ENCODE results near the gene CEP162.
A peak's percentile ranks its signal among the peaks of the same experiment; 100 is the strongest.
"Not testable (repeated sequence)": the region's sequence is repeated elsewhere in the genome, so short reads cannot be mapped to it uniquely, and the experiment has no call there.

CEP162 gene

DNA sequence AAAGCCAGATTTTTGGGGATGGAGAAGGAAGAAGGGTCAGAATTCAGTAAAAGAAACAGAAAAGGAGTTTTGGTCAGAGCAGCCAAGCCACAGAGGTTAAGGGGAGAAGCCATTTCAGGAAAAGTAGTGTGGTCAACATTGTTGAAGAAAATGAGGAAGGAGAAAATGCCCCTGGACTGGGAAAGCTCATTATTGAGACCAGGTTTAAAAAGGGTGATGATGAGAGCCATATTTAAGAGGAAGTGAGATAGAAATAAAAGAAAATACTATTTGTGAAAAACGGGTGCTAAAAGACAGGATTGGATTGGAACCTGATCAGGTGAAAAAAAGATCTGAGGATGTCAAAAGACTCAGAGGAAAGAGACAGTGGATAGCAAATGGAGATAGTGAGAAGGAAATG lies 75.8 kb downstream of the CEP162 start:
- DNase-seq (ENCODE audit: low spot score): no peak

DNA sequence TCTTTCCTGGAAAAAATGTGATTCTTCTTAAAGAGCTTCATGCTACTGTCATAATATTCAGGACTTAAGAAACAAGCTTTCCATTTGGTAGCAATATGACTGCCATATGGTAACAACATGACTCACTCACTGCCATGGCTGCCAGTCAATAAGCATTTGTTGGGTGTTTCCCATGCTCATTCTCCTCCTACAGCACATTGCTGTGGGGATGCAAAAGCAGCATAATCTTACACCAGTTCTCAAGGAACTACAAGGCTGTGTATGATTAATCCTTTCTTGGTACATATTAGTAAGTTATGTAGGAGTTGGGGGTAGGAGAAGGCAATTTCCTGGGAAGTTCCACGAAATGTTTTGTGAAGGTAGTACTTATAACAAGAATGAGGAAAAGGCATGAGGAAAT lies 76.7 kb downstream of the CEP162 start:
- no peak for DNase-seq (ENCODE audit: low spot score)

DNA sequence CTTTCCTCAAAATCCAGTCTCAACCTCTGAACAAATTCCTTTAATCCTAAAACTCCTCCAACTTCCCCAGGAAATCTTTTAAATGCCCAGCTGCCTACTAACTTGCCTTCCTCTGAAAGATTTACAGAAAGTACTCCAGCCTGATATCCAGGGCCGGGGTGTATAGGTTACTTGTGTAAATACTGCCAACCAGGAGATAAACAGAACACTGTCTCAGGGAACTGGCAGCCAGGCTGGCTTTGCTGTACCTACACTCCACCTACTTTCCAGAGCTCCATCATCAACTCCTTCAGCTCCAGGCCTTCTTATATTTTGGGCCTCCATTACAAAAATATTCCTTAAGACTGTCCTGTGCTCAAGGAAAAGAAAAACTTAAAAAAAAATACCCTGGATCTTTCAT lies 85.9 kb downstream of the CEP162 start:
- DNase-seq (ENCODE audit: low spot score): no peak

DNA sequence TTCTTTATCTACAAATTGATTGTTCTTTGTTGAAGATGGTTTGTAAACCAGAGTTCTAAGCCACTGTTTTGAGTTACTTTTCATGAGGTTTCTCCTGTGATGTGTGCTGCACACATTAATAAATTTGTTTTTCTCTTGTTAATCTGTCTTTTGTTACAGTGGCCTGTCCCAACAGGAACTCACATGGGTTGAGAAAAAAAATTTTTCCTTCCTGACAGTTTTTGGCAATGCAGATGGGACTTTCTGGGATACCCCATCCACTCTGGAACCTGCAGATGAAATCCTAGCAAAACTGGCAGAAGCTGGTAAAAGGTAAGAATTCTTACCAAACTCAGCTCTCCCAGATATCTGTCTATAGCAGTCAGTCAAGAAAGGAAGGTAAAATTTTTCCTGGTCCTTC lies 88.1 kb downstream of the CEP162 start:
- no peak for DNase-seq (ENCODE audit: low spot score)

DNA sequence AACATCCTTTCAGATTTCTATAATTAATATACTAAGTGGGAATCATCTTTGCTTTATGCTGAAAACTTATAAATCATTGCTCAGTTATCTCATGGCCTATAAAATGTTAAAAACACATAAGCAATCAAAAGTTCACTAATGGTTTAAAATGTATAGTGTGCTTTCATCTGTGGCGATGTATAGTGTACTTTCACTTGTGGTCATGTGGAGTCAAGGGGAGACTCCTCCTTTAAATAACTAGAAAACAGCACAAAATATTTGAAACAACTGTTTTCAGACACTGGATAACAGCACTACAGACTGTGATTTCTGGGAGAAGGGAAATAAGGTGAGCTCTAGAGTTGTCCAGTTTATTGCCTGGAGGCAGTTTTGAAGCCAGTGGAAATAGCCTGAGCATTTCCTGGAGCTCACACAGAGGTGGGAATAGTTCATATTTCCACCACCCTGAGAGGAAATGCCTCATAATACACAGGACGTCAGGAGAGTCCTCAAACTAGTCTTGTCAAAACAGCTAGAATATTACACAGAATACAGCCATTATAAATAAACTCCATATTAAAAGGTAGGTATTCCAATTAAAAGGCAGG lies 89.4 kb downstream of the CEP162 start:
- no peak for DNase-seq (ENCODE audit: low spot score)

DNA sequence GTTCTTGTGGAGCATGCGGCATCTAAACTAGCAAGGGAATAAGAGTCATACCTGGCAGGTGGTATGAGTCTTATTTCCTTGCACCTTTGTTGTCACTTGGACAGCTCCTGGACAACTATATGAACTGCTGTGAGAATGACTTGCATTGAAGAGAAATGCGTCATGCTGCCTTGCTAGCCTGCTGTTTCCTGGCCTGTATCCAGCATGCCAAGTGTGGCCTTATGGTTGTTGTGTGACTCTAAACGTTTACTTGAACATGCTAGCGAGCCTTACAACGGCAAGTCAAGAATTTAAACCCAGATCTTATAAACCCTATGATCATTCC lies 90.4 kb downstream of the CEP162 start:
- no peak for DNase-seq (ENCODE audit: low spot score)

DNA sequence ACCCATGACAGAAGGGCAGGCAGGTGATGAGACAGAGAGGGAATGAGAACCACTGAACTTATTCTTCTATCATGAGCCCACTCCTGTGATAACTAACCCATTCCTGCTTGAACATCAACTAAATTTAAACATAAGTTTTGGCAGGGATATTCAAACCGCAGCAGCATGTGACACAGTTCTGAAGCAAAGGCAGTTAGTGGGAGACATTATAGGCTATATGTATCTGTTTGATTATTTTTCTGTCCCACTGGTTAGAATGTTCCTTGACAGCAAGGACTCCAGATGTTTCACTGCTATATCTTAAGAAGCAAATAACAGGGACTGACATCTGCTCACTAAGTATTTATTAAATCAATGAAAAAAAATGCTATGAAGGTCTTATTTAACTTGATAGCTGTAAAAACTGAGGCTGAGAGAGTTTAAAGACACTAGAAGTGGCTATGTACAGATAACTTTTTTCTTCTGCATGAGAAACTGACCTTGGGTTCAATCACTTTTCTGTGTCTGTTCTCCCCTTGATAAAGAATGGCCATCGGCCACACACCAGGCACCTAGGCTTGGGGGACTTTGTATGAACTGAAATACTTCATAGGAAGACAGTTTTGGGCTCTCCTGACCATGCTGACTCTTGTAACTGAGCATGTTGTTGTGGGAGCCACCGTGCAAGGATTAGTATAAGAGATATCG lies 90.9 kb downstream of the CEP162 start:
- DNase-seq (ENCODE audit: low spot score): no peak

DNA sequence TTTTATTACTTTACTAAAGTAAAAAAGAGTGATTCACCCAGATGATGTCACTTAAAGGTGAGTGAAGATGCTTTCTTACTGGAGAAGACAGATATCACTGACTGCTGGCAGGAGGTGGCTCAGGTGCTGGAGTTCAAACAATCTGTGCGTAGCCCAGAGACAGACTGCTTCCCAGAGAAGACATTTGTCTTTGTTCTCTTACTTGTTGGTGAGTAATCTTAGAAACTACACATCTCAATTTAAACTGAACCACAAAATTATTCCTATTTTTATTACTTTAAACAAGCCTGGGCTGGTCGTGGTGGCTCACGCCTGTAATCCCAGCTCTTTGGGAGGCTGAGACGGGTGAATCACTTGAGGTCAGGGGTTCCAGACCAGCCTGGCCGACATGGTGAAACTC lies 92.2 kb downstream of the CEP162 start:
- DNase-seq (ENCODE audit: low spot score): no peak

DNA sequence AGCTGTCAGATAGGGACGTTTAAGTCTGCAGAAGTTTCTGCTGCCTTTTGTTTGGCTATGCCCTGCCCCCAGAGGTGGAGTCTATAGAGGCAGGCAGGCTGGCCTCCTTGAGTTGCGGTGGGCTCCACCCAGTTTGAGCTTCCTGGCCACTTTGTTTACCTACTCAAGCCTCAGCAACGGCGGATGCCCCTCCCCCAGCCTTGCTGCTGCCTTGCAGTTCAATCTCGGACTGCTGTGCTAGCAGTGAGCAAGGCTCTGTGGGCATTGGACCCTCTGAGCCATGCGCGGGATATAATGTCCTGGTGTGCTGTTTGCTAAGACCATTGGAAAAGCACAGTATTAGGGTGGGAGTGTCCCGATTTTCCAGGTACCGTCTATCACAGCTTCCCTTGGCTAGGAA lies 94.1 kb downstream of the CEP162 start:
- not testable (repeated sequence) for DNase-seq (ENCODE audit: low spot score)

DNA sequence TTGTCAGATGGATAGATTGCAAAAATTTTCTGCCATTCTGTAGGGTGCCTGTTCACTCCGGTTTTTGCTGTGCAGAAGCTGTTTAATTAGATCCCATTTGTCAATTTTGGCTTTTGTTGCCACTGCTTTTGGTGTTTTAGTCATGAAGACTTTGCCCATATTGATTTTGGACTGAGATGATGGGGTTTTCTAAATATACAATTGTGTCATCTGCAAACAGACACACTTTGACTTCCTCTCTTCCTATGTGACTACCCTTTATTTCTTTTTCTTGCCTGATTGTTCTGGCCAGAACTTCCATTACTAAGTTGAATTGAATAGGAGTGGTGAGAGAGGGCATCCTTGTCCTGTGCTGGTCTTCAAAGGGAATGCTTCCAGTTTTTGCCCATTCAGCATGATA lies 97.9 kb downstream of the CEP162 start:
- not testable (repeated sequence) for DNase-seq (ENCODE audit: low spot score)

DNA sequence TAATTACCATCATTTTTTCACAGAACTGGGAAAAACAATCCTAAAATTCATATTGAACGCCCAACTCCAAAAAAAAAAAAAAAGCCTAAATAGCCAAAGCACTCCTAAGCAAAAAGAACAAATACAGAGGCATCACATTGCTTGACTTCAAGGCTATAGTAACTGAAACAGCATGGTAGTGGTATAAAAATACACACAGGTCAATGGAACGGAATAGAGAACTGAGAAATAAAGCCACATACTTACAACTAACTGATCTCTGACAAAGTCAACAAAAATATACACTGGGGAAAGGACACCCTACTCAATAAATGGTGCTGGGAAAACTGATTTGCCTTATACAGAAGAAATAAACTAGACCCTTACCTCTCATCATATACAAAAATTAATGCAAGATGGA lies 104.3 kb downstream of the CEP162 start:
- DNase-seq (ENCODE audit: low spot score): no peak

DNA sequence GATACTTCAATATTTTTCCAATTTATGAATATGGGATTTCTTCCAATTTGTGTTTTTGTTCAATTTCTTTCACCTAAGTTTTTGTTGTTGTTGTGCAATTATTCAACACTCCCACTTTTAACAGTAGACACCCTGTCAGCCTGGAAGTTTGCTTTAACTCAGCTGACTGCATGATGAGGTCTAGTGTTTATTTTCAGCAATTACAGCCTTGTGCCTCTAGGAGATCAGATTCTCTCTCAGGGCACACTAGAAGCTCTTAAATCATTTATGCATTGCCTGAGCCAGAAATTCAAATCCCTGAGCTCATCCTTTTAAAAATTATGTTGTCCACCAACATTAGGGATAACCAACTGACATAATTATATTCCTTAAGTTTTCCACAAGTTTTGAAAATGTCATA lies 108.2 kb downstream of the CEP162 start:
- DNase-seq (ENCODE audit: low spot score): no peak

DNA sequence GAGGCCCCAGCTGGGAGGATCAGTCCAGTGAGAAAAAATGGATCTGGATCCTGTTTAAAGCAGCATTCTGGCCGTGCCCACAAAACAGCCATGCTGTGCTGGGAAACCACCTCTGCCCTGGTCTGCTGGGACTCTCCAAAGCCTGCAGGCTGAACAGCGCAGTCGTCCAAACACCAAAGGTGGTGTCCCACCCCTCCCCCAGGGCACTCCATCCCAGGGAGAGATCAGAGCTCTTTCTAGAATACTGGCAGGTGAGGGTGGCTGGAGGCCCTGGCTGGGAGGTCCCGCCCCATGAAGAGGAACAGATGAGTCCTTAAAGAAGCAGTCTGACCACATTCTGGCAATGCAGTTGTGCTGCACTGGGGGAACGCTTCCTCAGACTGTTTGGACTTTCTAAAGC lies 109.3 kb downstream of the CEP162 start:
- no peak for DNase-seq (ENCODE audit: low spot score)

DNA sequence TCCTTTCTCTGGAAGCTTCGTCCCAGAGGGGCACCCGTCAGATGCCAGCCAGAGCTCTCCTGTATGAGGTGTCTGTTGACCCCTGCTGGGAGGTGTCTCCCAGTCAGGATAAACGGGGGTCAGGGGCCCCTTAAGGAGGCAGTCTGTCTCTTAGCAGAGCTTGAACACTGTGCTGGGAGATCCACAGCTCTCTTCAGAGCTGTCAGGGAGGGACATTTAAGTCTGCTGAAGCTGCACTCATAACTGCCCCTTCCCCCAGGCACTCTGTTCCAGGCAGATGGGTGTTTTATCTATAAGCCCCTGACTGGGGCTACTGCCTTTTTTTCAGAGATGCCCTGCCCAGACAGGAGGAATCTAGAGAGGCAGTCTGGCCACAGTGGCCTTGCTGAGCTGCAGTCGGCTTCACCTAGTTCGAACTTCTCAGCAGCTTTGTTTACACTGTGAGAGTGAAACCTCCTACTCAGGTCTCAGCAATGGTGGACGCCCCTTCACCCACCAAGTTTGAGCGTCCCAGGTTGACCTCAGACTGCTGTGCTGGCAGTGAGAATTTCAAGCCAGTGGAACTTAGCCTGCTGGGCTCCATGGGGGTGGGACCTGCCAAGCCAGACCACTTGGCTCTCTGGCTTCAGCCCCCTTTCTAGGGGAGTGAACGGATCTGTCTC lies 112.4 kb downstream of the CEP162 start:
- DNase-seq (ENCODE audit: low spot score): not testable (repeated sequence)

DNA sequence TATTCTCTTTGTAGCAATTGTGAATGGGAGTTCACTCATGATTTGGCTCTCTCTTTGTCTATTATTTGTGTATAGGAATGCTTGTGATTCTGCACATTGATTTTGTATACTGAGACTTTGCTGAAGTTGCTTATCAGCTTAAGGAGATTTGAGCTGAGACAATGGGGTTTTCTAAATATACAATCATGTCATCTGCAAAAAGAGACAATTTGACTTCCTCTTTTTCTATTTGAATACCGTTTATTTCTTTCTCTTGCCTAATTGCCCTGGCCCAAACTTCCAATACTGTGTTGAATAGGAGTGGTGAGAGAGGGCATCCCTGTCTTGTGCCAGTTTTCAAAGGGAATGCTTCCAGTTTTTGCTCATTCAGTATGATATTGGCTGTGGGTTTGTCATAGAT lies 116.1 kb downstream of the CEP162 start:
- DNase-seq (ENCODE audit: low spot score): not testable (repeated sequence)

DNA sequence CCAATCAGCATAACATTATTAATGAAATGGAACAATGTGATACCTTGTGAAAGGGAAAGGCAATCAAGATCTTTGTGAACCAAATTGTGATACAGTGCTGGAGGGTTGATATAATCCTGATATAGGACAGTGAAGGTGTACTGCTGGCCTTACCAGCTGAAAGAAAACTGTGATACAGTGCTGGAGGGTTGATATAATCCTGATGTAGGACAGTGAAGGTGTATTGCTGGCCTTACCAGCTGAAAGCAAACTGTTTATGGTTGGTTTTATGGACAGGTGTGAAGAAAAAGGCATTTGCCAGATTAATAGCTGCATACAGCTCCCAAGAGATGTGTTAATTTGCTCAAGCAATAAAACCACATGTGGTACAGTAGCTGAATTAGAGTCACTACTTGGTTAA lies 119.9 kb downstream of the CEP162 start:
- DNase-seq (ENCODE audit: low spot score): no peak

DNA sequence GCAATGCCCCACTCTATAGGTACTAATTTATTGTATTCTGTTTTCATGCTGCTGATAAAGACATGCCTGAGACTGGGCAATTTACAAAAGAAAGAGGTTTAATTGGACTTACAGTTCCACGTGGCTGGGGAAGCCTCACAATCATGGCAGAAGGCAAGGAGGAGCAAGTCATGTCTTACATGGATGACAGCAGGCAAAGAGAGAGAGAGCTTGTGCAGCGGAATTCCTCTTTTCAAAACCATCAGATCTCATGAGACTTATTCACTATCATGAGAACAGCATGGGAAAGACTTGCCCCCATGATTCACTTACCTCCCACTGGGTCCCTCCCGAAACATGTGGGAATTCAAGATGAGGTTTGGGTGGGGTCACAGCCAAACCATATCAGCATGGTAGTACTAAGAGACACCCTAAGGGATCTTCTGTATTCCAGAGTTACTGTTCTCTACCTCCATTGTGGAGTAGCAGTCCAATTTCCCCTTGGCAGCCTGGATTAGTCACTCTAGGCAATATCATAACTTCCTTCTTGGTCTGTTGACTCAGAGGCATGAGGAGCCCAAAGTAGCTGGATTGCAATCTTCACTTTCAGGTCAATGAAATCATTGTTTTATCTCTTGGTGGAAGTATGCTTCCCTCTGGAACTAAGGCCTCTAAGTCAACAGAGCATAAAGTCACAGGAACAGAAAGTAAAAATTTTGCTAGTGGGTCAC lies 122.1 kb downstream of the CEP162 start:
- DNase-seq (ENCODE audit: low spot score): not testable (repeated sequence)

DNA sequence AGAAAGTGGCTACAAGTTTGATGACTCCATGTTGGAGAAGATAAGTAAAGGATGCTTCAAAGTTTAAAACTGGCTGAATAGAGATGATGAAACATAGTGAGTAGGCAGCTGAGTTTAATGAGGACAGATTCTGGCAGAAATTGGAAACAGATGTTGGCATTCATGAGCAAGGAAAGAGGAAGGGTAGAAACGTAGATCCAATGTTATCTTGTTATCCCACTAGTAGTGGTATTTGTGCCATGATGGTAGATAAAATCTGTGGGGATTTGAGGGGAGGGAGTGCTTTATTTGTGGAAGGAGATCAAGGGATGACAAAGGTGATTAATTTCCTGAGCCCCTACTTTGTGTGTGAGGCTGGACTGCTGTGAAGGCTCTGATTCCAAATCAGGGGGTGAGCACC lies 124.4 kb downstream of the CEP162 start:
- no peak for DNase-seq (ENCODE audit: low spot score)

DNA sequence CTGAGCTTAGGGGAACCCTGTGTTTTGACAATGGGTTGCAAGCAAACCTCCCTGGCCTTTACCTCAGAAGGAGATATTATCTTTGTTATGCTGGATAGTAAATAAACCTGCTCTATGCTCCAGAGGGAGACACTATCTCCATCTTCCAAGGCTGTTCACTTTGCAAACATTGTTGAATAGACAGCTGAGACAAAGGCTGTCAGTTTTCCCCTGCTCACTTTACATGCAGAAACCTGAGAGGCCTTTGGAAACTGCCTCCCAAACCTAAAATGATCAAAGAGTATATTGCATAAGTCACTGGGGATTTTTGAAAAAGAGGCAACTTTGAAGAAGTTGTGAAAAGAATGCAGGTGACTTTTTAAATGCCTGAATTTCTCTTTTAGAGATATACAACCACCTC lies 132.3 kb downstream of the CEP162 start:
- no peak for DNase-seq (ENCODE audit: low spot score)

DNA sequence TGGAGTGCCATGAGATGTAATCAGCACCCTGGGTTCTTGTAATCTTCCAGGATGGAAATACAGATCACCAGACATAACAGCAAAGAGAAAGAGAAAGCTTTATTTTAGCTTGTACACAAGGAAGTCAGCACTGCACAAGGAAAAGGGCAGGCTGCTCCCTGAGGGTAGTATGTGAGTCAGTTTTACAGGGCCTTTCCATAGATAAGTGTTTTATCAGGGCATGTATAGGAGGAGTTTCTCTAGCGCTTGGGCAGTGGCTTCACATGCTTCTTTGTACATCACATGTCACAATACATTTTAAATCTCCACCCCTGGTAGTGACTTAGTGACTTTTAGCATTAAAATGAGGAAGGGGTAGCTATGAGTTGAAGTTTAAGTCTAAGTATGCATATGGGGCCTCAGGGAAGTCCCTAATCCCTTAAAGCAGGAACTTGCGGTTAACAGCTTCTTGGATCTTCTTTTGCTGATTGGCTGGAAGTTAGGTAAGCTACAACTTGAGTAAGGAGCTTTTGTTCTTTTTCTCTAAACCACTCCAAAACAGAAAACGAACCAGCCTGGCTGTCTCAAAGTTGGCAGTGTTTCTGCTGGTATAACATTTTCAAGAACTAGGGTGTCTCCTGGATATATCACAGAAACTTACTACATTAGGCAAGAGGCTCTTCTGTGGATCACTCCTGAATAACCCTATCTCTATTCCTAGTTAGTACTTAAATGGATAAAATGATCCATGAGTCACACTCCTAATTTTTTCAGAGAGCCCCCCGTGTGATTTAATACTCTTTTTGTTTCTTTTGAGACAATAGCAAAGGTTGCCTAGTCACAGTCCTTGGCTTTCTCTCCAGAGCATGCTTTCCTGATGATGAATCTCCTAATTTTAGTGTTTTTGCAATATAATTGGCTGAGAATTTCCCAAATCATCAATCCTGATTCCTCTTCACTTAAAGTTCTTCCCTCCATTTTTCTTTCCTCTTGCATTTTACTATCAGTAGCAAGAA lies 133.7 kb downstream of the CEP162 start:
- DNase-seq (ENCODE audit: low spot score): peak; percentile 3

DNA sequence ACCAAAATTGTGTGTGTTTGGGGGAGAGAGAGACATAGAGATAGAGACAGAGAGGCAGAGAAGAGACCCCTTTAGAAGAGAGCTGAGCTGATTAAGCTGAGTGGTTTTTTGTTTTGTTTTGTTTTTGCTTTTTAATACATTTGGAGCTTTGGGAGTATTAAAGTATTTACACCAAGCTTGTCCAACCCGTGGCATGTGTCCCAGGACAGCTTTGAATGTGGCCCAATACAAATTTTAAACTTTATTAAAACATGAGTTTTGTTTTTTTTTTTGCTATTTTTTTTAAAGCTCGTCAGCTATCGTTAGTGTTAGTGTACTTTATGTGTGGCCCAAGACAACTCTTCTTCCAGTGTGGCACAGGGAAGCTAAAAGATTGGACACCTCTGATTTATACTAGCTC lies 137.9 kb downstream of the CEP162 start:
- DNase-seq (ENCODE audit: low spot score): no peak

DNA sequence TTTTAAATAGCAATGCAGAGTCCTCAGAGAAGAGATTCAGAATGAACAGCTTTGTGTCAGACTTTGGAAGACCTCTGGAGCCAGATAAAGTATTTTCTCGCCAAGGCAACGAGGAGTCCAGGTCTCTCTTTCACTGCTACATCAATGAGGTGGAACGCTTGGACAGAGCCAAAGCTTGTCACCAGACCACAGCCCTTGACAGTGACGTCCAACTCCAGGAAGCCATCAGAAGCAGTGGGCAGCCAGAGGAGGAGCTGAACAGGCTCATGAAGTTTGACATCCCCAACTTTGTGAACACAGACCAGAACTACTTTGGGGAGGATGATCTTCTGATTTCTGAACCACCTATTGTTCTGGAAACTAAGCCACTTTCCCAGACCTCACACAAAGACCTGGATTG lies 138.4 kb downstream of the CEP162 start:
- DNase-seq (ENCODE audit: low spot score): no peak
